ENCODE measurements around the gene IFRD2.
"Not testable (repeated sequence)": the region's sequence is repeated elsewhere in the genome, so short reads cannot be mapped to it uniquely, and the experiment has no call there.

The IFRD2 gene

DNA sequence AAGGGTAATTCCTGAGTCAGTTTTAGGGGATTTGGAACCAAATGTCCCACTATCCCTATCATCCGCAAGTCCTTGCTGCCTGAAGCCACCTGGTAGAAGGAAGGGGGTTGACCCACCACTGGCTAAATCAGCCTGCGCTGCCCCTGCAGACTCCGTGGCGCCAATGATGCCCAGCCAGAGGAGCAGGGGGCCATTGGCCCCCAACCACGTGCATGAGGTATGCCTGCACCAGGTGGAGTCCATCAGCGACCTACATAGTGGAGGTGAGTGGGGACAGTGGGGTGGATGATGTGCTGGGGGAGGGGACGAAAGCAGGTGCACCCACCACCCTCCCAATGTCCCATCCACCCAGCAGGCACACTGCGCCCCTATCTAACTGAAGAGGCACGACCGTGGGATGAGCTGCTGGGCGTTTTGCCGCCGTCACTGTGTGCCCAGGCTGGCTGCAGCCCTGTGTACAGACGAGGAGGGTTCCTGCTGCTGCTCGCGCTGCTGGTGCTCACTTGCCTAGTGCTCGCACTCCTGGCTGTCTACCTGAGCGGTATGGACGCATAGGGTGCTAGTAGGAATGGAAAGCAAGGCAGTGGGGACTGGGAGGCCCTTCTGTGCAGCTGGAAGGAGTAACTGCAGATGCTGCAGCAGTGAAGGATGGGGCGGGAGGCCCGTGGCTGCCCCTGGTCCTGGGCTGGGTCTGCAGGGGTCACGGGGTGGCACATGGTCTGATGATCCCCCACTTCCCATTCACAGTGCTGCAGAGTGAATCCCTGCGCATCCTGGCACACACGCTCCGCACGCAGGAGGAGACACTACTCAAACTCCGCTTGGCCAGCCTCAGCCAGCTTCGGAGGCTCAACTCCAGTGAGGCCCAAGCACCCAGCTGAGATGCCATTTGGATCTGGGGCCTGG is 5.7 kb downstream of the IFRD2 start:
- DNase-seq (ENCODE audit: low read depth in 2 of 2) = no peak

DNA sequence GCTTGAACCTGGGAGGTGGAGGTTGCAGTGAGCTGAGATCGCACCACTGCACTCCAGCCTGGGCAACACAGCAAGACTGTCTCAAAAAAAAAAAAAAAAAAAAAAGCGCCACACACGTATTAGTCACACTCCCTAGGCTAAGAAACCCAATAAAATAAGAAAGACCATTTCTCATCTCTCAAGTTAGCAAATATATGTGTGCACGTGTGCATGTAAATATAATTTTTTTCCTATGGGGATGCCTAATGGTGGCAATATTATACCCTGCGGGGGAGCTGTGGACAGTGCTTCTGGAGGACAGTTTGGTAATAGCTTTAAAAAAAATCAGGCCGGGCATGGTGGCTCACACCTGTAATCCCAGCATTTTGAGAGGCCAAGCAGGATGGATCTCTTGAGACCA is 8.1 kb downstream of the IFRD2 start:
- DNase-seq (ENCODE audit: low read depth in 2 of 2) = not testable (repeated sequence)

DNA sequence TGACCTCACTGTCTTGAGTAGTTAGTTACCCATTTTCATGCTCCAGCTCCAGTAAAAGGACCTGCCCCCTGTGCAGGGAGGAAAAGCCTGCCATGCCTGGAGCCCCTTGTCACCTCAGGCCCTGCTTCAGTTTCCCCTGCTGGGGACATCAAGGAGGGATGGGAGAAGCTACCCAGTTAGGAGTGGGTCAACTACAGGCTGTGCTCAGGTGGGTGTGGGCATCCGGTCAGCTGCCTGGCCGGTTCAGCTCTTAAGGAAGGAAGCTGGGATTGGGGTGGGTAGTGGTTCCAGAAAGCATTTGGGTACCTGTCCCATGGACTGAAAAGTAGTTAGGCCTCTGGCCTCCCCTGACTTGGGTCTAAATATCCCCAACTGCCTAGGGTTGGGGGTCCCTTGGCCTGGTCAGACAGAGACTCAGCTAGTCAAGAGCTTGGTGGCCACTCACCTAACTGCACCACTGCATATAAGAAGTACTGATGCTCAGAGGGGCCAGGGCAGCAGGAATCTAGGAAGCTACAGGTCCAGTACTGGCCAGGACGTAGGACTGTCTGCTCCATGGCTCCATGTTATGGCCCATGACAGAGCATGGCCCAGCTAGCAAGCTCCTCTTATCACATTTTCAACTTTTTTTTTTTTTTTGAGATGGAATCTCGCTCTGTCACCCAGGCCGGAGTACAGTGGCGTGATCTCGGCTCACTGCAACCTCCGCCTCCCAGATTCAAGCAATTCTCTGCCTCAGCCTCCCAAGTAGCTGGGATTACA is 12.8 kb downstream of the IFRD2 start:
- no peak for DNase-seq (ENCODE audit: low read depth in 2 of 2)

DNA sequence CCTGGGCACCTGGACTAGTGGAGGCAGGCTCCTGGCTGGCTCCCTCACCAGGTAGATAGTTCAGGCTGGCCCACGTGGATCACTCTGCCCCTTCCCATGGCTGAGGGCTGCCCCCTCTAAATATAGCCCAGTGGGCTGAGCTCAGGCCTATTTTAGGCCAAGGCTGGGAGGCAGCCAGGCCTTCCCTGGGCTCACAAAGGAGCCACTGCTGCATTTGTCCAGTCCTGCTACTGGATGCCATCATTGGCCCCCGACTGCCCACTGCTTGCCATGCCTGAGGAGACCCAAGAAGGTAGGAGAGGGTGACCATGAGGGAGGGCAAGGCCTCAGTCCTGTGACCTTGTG is 13.4 kb downstream of the IFRD2 start, which contains the start of gene LSMEM2:
Gene LSMEM2 (plus strand): TSS at position 208 of the 345 bp plus-strand sequence. CDS start 27 bp downstream, at position 235.
- no peak for DNase-seq (ENCODE audit: low read depth in 2 of 2)

DNA sequence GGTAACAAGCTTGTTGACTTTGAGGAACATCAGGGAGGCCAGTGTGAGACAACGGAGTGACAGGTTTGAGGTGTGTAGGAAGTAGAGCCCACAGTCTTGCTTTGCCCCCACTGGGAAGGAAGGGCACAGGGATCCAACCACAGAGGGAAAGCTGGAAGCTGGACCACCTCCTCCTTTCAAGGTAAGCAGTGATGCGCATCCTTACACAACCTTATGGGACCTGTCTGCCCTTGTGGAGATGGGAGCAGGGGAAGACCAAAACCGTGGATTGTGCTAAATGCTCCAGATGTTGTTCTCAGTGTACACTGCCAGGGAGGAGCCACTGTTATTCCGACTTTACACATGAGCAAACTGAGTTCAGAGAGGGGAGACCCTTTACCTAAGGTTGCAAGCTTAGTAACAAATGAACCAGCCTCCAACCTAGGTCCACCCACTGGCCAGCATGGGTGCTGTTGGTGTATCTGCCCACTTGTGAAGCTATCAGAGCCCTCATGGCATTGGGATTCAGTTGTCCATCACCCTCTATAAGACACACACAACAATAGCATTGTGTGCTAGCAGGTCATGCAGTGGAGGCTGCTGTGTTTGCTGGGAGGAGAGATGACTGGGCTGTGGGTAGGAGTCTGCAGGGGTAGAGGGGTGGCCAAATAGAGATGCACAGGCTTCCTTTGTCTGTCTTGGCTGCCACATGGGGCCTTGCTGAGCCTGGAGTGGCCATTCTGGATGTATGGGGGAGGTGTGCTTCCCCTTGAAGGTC is 13.9 kb downstream of the IFRD2 start:
- no peak for DNase-seq (ENCODE audit: low read depth in 2 of 2)

DNA sequence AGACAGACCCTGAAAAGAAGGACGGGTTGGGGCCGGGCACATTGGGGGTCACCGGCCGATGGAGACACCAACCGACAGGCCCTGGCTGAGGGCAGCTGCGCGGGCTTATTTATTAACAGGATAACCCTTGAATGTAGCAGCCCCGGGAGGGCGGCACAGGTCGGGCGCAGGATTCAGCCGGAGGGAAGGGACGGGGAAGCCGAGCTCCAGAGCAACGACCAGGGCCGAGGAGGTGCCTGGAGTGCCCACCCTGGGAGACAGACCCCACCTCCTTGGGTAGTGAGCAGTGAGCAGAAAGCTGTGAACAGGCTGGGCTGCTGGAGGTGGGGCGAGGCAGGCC is 15.5 kb downstream of the IFRD2 start:
- no peak for DNase-seq (ENCODE audit: low read depth in 2 of 2)

DNA sequence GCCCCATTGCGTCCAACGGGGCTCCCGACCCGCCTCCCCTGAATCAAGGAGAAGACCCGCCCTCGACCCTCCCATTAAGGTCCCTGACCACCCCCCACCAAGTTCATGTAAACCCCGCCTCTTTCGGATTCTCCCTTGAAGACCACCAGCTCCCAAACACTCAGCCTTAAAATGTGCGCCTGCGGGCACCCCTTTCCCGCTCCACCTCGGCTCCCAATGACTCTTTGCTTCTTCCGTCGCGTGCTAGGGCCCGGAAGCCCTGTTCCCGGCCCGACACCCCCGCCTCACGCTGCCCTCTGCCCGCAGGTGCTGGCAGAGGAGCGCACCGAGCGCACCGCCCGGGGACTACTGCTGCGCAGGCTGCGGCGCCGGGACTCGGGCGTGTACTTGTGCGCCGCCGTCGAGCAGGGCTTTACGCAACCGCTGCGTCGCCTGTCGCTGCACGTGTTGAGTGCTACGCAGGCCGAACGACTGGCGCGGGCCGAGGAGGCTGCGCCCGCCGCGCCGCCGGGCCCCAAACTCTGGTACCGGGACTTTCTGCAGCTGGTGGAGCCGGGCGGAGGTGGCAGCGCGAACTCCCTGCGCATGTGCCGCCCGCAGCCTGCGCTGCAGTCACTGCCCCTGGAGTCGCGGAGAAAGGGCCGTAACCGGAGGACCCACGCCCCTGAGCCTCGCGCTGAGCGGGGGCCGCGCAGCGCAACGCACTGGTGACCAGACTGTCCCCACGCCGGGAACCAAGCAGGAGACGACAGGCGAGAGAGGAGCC is 16.1 kb downstream of the IFRD2 start:
- no peak for DNase-seq (ENCODE audit: low read depth in 2 of 2)

DNA sequence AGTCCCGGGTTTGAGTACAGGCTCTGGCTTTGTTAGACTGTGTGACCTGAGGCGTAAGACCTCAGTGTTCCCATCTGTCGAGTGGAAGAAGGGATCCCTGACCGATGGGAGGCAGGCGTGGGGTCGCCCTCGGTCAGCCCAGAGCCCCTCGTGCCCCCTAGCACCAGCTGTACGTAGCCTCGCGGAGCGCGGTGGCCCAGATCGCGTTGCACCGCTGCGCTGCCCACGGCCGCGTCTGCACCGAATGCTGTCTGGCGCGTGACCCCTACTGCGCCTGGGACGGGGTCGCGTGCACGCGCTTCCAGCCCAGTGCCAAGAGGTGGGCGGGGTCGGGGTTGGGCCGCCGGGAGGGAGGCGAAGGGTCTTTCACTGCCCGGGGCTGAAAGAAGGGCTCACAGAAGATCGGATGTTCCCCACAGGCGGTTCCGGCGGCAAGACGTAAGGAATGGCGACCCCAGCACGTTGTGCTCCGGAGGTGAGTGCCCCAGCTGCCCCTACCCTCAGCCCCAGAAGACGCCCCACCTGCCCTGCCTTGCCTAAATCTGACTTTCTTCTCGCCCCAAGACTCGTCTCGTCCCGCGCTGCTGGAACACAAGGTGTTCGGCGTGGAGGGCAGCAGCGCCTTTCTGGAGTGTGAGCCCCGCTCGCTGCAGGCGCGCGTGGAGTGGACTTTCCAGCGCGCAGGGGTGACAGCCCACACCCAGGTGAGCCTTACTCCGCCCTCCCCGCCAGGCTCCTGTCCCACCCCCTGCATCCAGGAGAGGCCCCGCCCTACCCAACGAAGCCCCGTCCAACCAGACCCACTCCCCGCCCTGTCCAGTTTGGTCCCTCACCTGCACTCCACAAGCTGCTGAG is 16.9 kb downstream of the IFRD2 start:
- DNase-seq (ENCODE audit: low read depth in 2 of 2) = no peak

DNA sequence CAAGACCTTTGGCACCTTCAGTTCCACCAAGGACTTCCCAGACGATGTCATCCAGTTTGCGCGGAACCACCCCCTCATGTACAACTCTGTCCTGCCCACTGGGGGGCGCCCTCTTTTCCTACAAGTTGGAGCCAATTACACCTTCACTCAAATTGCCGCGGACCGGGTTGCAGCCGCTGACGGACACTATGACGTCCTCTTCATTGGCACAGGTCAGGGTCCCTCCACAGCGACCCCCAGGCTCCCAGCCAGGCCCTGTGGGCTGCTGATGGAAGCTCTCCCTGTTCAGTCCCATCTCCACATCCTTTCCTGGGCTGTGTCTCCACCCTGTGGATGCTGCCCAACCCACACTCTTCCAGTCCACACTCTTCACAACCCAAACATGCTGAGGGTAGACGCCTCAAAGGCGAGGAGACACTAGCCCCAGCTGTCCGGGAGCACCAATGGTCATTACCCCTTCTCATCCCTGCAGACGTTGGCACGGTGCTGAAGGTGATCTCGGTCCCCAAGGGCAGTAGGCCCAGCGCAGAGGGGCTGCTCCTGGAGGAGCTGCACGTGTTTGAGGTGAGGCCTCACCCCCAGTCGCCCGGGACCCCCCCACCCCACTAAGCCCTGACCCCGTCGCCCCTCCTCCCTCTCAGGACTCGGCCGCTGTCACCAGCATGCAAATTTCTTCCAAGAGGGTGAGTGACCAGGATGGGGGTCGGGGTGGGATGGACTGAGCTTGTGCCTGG is 17.7 kb downstream of the IFRD2 start:
- peak in 1 of 2 donors; percentile 55 for DNase-seq (ENCODE audit: low read depth in 2 of 2)

DNA sequence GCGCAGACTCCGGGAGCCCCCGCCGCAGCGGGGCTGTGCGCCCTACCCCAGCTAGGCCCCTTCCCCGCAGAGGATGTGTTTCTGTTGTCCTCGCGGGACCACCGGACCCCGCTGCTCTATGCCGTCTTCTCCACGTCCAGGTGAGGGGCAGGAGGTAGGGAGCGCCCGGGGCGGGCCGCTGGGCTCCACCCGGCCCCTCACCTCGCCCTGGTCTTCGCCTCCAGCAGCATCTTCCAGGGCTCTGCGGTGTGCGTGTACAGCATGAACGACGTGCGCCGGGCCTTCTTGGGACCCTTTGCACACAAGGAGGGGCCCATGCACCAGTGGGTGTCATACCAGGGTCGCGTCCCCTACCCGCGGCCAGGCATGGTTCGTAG is 18.6 kb downstream of the IFRD2 start:
- DNase-seq (ENCODE audit: low read depth in 2 of 2) = no peak

DNA sequence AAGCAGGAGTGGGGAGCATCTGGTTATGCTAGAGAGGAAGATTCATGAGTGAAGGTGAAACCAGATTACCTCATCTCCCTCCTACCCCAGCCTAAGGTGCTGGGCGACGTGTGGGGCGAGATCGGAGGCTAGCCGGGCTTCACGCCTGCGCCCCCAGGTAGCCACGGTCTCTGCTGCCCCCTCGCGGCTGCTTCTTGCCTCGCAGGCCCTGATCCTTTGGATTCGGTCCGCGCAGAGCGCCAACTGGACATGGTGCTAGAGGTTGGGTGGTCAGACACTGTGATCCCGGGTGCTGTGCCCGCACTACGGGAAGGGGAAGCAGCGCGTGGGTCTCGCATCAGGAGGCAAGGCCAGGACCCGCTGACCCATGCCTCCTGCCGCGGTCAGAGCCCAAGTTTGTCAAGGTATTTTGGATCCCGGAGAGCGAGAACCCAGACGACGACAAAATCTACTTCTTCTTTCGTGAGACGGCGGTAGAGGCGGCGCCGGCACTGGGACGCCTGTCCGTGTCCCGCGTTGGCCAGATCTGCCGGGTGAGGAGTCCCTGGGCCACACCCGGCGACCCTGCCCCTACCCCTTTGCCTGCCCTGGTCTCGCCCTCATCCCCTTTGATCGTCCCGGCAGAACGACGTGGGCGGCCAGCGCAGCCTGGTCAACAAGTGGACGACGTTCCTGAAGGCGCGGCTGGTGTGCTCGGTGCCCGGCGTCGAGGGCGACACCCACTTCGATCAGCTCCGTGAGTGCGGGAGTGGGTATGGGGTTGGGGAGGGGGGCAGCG is 19.1 kb downstream of the IFRD2 start:
- DNase-seq (ENCODE audit: low read depth in 2 of 2) = peak; percentile 73 to 86

DNA sequence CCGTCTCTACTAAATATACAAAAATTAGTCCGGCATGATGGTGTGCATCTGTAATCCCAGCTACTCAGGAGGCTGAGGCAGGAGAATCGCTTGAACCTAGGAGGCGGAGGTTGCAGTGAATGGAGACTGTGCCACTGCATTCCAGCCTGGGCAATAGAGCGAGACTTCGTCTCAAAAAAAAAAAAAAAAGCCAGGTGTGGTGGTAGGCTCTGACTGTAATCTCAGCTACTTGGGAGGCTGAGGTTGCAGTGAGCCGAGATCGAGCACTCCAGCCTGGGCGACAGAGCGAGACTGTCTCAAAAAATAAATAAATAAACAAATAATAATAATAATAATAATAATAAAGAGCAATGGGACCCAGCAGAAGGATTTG is 19.7 kb downstream of the IFRD2 start:
- DNase-seq (ENCODE audit: low read depth in 2 of 2) = not testable (repeated sequence)

DNA sequence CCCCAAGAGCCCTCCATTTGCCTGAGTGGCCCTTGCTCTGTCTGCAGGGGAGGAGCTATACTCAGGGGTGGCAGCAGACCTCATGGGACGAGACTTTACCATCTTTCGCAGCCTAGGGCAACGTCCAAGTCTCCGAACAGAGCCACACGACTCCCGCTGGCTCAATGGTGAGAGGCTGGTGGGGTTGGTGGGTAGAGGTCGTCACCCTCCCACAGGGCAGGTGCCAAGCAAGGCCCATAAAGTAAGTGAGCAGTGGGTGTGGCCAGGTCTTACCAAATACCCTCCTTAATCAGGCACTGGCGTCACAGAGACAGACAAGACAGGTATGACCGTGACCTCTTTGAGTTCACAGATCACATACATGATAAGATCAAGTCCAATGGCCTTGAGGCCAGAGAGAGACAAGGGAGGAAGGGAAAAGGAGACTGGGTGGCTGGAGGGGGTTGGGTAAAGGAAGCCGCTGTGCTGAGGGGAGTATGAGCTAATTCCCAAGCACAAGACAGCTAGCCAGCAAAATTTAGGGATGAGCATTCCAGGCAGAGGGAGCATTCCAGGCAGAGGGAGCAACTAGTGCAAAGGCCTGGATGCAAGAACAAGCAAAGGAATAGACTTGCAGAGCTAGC is 20.8 kb downstream of the IFRD2 start:
- no peak for DNase-seq (ENCODE audit: low read depth in 2 of 2)

DNA sequence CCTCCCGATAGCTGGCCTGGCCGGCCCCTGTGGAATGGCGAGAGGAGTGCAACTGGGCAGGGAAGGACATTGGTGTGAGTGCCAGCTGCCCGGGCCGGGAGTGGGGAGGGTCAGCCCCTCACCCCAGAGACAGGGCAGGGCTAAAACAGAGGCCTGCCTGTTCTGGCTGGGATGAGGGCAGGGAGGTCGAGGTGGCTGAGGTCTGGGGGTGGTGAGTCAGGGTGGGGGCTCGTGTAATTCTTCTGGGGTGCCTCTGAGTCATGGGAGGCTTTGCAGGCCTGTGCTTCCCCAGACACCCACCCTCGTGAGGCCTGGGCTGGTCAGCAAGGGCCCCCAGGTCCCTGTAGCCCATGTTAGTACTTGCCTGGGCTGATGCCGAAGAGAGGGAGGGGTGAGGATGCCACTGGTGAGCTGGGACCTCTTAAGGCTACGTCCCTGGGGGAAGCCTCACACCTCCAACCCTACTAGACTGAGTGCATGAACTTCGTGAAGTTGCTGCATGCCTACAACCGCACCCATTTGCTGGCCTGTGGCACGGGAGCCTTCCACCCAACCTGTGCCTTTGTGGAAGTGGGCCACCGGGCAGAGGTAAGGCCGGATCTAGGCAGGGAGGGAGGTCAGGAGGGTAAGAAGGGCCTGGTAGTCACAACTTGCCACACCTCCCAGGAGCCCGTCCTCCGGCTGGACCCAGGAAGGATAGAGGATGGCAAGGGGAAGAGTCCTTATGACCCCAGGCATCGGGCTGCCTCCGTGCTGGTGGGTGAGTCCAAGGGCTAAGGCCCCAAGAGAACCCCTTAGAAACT is 21.6 kb downstream of the IFRD2 start:
- no peak for DNase-seq (ENCODE audit: low read depth in 2 of 2)

DNA sequence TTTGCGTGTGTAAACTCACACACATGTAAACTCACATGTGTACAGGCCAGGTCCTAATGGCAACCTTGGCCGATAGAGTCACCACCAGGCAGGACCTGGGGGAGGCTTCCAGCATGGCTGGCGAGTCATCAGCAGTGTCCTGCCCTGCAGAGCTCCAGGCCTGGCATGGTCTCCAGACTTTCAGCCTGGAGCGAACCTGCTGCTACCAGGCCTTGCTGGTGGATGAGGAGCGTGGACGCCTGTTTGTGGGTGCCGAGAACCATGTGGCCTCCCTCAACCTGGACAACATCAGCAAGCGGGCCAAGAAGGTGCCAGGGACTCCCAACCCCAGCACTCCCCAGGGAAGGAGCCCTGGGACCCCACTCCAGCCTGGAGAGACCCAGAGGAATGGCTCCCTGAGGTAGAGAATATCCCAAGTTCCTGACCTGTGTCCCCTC is 22.2 kb downstream of the IFRD2 start:
- no peak for DNase-seq (ENCODE audit: low read depth in 2 of 2)

DNA sequence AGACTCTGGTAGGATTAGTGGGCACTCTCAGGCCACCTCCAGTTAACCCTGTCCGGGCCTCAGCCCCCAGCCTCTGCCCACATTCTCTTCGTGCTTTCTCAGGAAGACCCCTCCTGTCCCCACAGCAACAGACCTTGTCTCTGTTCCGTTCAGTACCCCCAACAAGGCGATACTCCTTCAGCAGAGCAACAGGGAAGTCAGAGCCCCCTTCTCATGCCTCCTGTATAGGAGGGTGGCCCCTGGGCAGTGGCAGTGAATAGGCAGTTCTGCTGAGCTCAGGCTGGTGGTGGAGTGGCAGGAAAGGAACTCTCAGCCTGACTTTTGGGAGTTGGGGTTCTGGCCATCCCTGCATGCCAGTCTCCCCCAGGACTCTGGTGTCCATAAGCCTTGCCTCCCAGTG is 22.8 kb downstream of the IFRD2 start:
- DNase-seq (ENCODE audit: low read depth in 2 of 2) = no peak

DNA sequence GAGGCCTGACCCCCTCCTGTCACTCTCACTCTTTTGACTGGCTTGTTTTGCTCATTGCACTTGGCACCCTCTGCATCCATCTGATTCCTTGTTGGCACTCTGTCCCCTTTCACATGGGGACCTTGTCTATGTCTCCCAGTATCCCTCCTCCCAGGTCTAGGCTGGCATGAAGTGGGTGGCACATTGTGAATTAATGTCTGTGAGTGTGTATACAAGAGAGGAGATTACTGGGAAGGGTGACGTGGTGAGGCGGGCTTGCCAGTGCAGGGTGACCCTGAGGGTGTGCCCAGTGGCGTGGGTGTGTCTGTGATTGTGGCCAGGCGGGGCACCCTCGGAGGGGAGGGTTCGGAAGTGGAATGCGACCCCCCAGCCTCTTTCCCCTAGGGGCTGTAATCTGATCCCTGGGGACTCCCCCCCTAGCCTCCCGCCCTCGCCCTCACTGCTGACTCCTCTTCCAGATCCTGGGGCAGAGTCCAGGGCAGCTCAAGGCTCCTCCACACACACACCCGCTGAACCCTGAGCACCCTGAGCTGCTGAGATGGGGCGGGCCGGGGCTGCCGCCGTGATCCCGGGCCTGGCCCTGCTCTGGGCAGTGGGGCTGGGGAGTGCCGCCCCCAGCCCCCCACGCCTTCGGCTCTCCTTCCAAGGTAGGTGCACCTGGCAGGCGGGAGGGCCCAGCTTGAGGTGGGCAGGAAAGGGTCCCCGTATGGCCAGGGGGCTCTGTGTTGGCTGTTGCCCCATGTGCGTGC is 23.4 kb downstream of the IFRD2 start, which contains the start of gene SEMA3B:
Gene SEMA3B (plus strand): TSS at position 445 of the 749 bp plus-strand sequence. CDS start 94 bp downstream, at position 539.
- no peak for DNase-seq (ENCODE audit: low read depth in 2 of 2)

Data from stimulated activated CD8-positive, alpha-beta memory T cell treated with anti-CD3 and anti-CD28 coated beads, Interleukin-7, amount 100 ng/mL, for 1 hour (primary cell).